WERI-Rb-1 (cell line): Measurements from ENCODE around the gene CCDC126.
"Not testable (repeated sequence)": the region's sequence is repeated elsewhere in the genome, so short reads cannot be mapped to it uniquely, and the experiment has no call there.

Experiments used
- DNase-seq: peaks from one replicate; pipeline ENCODE4 v3.0.0-alpha.2; 2020
- H3K27ac ChIP-seq: fragments of 250-450 bp; sonication (Bioruptor Pico); 2 replicates; pipeline ENCODE4 v1.5.1; 2020; ENCODE audit warnings: mild to moderate bottlenecking, moderate library complexity
- H3K27me3 ChIP-seq: fragments of 250-450 bp; sonication (Bioruptor Pico); 2 replicates; pipeline ENCODE4 v1.5.1; 2021; ENCODE audit warnings: mild to moderate bottlenecking, low read depth, moderate library complexity; ENCODE audit not compliant: insufficient read depth, severe bottlenecking
- H3K36me3 ChIP-seq: fragments of 250-450 bp; sonication (Bioruptor Pico); 2 replicates; pipeline ENCODE4 v1.5.1; 2020; ENCODE audit warnings: mild to moderate bottlenecking, moderate library complexity
- H3K4me3 ChIP-seq: 2 replicates; pipeline ENCODE4 v1.5.1; 2011; ENCODE audit warnings: low read depth, mild to moderate bottlenecking, control low read depth, low read length
- H3K9me3 ChIP-seq: fragments of 250-450 bp; sonication (Bioruptor Pico); 2 replicates; pipeline ENCODE4 v1.5.1; 2021; ENCODE audit warnings: mild to moderate bottlenecking, moderate library complexity; ENCODE audit not compliant: severe bottlenecking
- TF ChIP-seq, protein P1 (sequence below): IDR thresholded peaks from 2 replicates; pipeline ENCODE4 v1.5.1; 2011; ENCODE audit warnings: low read depth, mild to moderate bottlenecking, control low read depth, inconsistent platforms, low read length

CCDC126 gene, protein sequence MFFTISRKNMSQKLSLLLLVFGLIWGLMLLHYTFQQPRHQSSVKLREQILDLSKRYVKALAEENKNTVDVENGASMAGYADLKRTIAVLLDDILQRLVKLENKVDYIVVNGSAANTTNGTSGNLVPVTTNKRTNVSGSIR

DNA sequence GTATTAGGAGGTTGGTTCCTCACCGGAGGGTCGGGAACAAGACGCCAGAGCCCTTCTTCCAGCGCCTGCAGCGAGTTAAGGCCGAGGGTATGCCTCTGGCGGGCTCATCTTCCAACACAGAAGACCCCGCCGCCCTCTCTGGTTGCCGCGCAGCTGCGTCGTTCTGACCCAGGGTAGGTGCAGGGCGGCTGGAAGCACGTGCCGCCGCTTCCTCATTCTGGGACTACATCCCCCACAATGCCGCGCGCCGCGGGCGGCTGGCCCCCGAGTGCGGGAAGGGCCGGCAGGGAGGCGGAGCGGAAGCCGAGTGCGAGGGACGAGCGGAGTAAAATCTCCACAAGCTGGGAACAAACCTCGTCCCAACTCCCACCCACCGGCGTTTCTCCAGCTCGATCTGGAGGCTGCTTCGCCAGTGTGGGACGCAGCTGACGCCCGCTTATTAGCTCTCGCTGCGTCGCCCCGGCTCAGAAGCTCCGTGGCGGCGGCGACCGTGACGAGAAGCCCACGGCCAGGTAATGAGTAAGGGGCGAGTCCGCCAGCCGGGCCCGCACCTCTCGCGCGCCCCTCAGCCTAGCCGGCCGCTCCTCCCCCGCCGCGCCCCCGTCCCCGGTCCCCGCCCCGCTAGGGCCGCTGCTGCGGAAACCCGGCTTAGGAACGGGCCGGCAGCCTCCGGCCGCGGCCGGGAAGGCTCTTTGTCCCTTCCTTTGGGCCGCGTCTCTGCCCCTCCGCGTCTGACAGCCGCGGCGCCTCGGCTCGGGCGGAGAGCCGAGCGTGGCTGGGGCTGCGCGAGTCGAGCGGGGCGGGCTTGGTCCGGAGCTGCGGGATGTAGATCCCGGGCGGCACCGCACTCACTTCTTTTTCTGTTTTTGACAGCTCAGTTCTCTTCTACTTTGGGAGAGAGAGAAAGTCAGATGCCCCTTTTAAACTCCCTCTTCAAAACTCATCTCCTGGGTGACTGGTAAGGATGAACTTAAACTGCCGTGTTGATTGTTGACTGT, at the start of gene CCDC126:
Gene CCDC126 (plus strand): TSS at position 289 of the 998 bp plus-strand sequence. CDS start 13,934 bp downstream, outside the sequence.
- peak within 1 kb of the TSS; percentile 83 for H3K27ac ChIP-seq
- peak; percentile 96 for DNase-seq

DNA sequence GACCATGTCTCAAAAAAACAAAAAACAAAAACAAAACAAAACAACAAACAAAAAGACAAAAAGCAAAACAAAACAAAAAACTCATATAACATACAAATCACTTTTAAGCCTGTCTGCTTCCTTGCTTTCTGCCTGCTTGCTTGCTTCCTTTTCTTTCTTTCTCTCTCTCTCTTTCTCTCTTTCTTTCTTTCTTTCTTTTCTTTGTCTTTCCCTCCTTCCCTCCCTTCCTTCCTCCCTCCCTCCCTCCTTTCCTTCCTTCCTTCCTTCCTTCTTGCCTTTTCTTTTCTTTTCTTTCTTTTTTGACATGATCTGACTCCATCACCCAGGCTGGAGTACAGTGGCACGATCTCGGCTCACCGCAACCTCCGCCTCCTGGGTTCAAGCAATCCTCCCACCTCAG, 49.5 kb upstream of the CCDC126 start:
- Histone ChIP-seq H3K36me3 (no peaks in the 10 kb centered on the region), H3K9me3 (peaks cover 2% of the 10 kb centered on the region), H3K4me3 (no peak overlapping the region), H3K27ac (no peak overlapping the region), H3K27me3 (no peaks in the 10 kb centered on the region)
- no peak for DNase-seq
- TF ChIP-seq, protein P1, sequence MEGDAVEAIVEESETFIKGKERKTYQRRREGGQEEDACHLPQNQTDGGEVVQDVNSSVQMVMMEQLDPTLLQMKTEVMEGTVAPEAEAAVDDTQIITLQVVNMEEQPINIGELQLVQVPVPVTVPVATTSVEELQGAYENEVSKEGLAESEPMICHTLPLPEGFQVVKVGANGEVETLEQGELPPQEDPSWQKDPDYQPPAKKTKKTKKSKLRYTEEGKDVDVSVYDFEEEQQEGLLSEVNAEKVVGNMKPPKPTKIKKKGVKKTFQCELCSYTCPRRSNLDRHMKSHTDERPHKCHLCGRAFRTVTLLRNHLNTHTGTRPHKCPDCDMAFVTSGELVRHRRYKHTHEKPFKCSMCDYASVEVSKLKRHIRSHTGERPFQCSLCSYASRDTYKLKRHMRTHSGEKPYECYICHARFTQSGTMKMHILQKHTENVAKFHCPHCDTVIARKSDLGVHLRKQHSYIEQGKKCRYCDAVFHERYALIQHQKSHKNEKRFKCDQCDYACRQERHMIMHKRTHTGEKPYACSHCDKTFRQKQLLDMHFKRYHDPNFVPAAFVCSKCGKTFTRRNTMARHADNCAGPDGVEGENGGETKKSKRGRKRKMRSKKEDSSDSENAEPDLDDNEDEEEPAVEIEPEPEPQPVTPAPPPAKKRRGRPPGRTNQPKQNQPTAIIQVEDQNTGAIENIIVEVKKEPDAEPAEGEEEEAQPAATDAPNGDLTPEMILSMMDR: no peak

More for the DNA sequence above, at the start of gene CCDC126:
- Histone ChIP-seq H3K36me3 (0 out of 2 replicates have a peak, but pooled peaks cover 3% of the 10 kb centered on the region), H3K27me3 (no peaks in the 10 kb centered on the region), H3K4me3 (peak within 1 kb of the TSS; percentile 97), H3K9me3 (no peaks in the 10 kb centered on the region)
- TF ChIP-seq, protein P1: no peak

DNA sequence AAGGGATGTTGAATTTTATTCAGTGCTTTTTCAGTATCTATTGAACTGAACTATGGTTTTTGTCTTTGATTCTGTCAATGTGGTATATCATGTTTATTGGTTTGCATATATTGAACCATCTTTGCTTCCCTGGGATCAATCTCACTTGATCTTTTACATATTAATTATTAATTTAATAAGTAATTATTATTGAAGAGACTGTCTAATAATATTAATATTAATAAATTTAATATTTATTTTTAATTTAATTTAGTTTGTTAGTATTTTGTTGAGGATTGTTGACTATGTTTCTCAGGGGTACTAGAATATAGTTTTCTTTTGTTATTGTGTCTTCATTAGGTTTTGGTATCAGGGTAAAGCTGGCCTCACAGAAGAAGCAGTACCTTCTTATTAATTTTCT, 38.9 kb upstream of the CCDC126 start:
- H3K27ac ChIP-seq: no peak overlapping the region
- TF ChIP-seq, protein P1: no peak
- no peak overlapping the region for H3K4me3 ChIP-seq
- no peaks in the 10 kb centered on the region for H3K36me3 ChIP-seq
- no peaks in the 10 kb centered on the region for H3K27me3 ChIP-seq
- H3K9me3 ChIP-seq: no peaks in the 10 kb centered on the region
- no peak for DNase-seq

DNA sequence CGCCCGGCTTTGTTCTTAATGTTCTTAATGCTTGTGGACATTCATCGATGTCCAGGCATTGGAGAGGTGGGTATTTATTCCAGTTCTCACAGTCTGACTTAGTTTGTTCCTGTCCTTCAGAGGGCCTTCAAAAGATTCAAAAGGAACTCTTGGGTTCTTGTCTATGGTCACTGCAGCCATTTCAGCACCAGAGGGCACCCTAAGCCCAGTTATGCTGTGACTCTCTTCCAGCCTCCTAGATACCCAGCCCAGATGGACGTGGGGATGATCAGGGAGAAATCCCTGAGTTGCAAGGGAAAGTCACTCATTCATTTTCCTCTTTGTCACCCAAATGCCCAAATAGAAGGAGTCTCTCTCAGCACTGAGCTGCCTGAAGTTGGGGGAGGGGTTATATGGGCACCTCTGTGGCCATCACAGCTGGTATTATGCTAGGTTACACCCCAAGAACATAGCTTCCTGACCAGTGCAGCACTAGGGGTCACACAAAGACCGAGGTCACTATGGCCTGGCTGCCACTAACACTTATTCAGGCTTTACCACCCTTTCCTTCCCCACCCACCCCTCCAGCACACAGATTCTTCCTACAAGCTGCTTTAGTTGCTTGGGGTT, 26.5 kb upstream of the CCDC126 start:
- H3K4me3 ChIP-seq: no peak overlapping the region
- DNase-seq: peak; percentile 82
- H3K9me3 ChIP-seq: no peaks in the 10 kb centered on the region
- H3K27me3 ChIP-seq: no peaks in the 10 kb centered on the region
- TF ChIP-seq, protein P1: peak; percentile 82
- H3K36me3 ChIP-seq: no peaks in the 10 kb centered on the region
- no peak overlapping the region for H3K27ac ChIP-seq

DNA sequence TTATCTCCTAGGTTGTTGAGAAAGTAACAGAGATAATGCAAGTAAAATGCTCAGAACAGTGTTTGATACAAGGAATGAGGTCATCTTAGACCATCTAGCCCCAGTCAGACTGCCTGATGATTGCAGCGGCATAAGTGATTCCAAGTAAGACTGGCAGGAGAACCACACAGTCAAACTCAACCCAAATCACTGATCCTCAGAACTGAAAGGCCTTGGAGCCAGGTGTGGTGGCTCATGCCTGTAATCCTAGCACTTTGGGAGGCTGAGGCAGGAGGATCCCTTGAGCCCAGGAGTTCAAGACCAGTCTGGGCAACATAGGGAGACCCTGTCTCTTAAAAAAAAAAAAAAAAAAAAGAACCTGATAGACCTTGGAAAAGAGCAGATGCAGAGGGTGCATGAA, 15.2 kb upstream of the CCDC126 start:
- H3K27ac ChIP-seq, H3K27me3 ChIP-seq, H3K36me3 ChIP-seq, DNase-seq, H3K9me3 ChIP-seq, H3K4me3 ChIP-seq: not testable (repeated sequence)

DNA sequence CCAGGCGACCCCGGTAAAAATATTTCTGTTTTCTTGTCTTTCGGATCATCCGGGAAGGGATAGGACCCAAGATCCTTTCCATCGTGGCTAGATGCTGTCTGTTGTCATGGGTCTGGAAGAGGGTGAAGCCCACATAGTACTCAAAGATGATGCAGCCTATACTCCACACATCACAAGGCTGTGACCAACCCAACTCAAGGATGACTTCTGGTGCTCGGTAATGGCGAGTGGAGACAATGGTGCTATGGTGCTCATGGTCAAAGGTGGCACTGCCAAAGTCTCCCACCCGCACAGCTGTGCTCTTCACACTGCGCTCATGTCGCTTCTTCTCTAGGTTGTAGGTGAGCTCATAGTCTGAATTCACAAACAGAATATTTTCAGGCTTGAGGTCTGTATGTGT, 11.9 kb upstream of the CCDC126 start:
- H3K27me3 ChIP-seq, DNase-seq, H3K36me3 ChIP-seq, H3K27ac ChIP-seq, H3K9me3 ChIP-seq, H3K4me3 ChIP-seq: not testable (repeated sequence)
